ENCODE measurements around the gene MYBL2.

MYBL2 gene

GRCh38 chr20:43682446-43682845 is 15.5 kb downstream of the MYBL2 start:
- no peak for DNase-seq (ENCODE audit: low spot score)

- DNase-seq (ENCODE audit: low spot score): no peak
These were observed 19.9 kb downstream of the MYBL2 start for GRCh38 chr20:43686820-43687219.

GRCh38 chr20:43689165-43689564 is 22.3 kb downstream of the MYBL2 start:
- DNase-seq (ENCODE audit: low spot score): no peak

GRCh38 chr20:43690943-43691598 is 24.2 kb downstream of the MYBL2 start:
- no peak for DNase-seq (ENCODE audit: low spot score)

GRCh38 chr20:43691928-43692524 is 25.1 kb downstream of the MYBL2 start:
- DNase-seq (ENCODE audit: low spot score): peak; percentile 71

- DNase-seq (ENCODE audit: low spot score): no peak
These were observed 27.8 kb downstream of the MYBL2 start for GRCh38 chr20:43694763-43695162.

GRCh38 chr20:43695571-43695970 is 28.7 kb downstream of the MYBL2 start:
- no peak for DNase-seq (ENCODE audit: low spot score)

- no peak for DNase-seq (ENCODE audit: low spot score)
These were observed 33.1 kb downstream of the MYBL2 start for GRCh38 chr20:43699941-43700565.

- no peak for DNase-seq (ENCODE audit: low spot score)
These were observed 33.7 kb downstream of the MYBL2 start for GRCh38 chr20:43700627-43701026.

GRCh38 chr20:43702502-43702901 is 35.6 kb downstream of the MYBL2 start:
- DNase-seq (ENCODE audit: low spot score): no peak

- DNase-seq (ENCODE audit: low spot score): no peak
These were observed 43.6 kb downstream of the MYBL2 start for GRCh38 chr20:43710370-43711044.

- no peak for DNase-seq (ENCODE audit: low spot score)
These were observed 44.3 kb downstream of the MYBL2 start for GRCh38 chr20:43711098-43711654.

- no peak for DNase-seq (ENCODE audit: low spot score)
These were observed 48.1 kb downstream of the MYBL2 start for GRCh38 chr20:43715044-43715443.

GRCh38 chr20:43715511-43715910 is 48.6 kb downstream of the MYBL2 start:
- no peak for DNase-seq (ENCODE audit: low spot score)

- no peak for DNase-seq (ENCODE audit: low spot score)
These were observed 49.2 kb downstream of the MYBL2 start for GRCh38 chr20:43716123-43716522.

GRCh38 chr20:43716757-43717615 is 50.1 kb downstream of the MYBL2 start:
- no peak for DNase-seq (ENCODE audit: low spot score)

GRCh38 chr20:43717616-43717995 is 50.7 kb downstream of the MYBL2 start:
- DNase-seq (ENCODE audit: low spot score): no peak

GRCh38 chr20:43720007-43720406 is 53.1 kb downstream of the MYBL2 start:
- no peak for DNase-seq (ENCODE audit: low spot score)

- DNase-seq (ENCODE audit: low spot score): no peak
These were observed 54.1 kb downstream of the MYBL2 start for GRCh38 chr20:43721097-43721428.

- peak; percentile 55 for DNase-seq (ENCODE audit: low spot score)
These were observed 54.7 kb downstream of the MYBL2 start for GRCh38 chr20:43721429-43722152.

- DNase-seq (ENCODE audit: low spot score): no peak
These were observed 55.2 kb downstream of the MYBL2 start for GRCh38 chr20:43722153-43722505.
